B cell (primary cell): ENCODE data around the gene GRM8.

ENCODE experiments used
- CTCF ChIP-seq: fragments of 200-600 bp; IDR thresholded peaks from one replicate; pipeline ENCODE4 v1.8.0; 2022; ENCODE audit warnings: antibody characterized with exemption, mild to moderate bottlenecking
- EZH2 ChIP-seq: IDR thresholded peaks from 2 replicates; pipeline ENCODE4 v1.6.1; 2012; ENCODE audit warnings: borderline replicate concordance, low read depth, mild to moderate bottlenecking, moderate library complexity, low read length; ENCODE audit not compliant: insufficient read depth, poor library complexity, severe bottlenecking

GRCh38 chr7:127034186-127034806, 218.4 kb downstream of the GRM8 start:
- TF ChIP-seq CTCF (no peak), EZH2 (no peak)
